Progenitor cell of endocrine pancreas (in vitro differentiated cells): ENCODE measurements around the gene CHMP4A. TPM values are rescaled to one million over a fixed set of nuclear protein-coding genes. Genes with fewer than 3 reads are reported as not detected.

Source experiments
- DNase-seq: peaks from one replicate; pipeline ENCODE4 v3.0.0; 2021; ENCODE audit warnings: low spot score; ENCODE audit not compliant: unreplicated experiment
- H3K27ac Mint-ChIP-seq: 2 replicates; pipeline ENCODE4 v1.8.0; 2021; ENCODE audit warnings: mild to moderate bottlenecking, moderate library complexity, mixed read lengths
- H3K27me3 Mint-ChIP-seq: 2 replicates; pipeline ENCODE4 v1.8.0; 2021; ENCODE audit warnings: mixed read lengths
- H3K36me3 Mint-ChIP-seq: 2 replicates; pipeline ENCODE4 v1.8.0; 2022; ENCODE audit warnings: mixed read lengths; ENCODE audit not compliant: insufficient read depth
- H3K4me1 Mint-ChIP-seq: 2 replicates; pipeline ENCODE4 v1.8.0; 2021; ENCODE audit warnings: low read depth, mixed read lengths
- H3K4me3 Mint-ChIP-seq: 2 replicates; pipeline ENCODE4 v1.8.0; 2021; ENCODE audit warnings: low read depth, mild to moderate bottlenecking, moderate library complexity, mixed read lengths
- H3K9me3 Mint-ChIP-seq: 2 replicates; pipeline ENCODE4 v1.8.0; 2021; ENCODE audit warnings: low read depth, mixed read lengths
- CTCF ChIP-seq: fragments of 200-600 bp; sonication (generic); IDR thresholded peaks from one replicate; pipeline ENCODE4 v1.5.0; 2021; ENCODE audit warnings: antibody characterized with exemption, mild to moderate bottlenecking; ENCODE audit not compliant: unreplicated experiment
- total RNA-seq: library from RNA; stranded (reverse); gene quantifications from 2 replicates; pipeline ENCODE4 v1.2.1, GENCODE V29; 2021

Gene CHMP4A
- total RNA-seq, 1 donor from 2014 or later, result 54.3 TPM

DNA sequence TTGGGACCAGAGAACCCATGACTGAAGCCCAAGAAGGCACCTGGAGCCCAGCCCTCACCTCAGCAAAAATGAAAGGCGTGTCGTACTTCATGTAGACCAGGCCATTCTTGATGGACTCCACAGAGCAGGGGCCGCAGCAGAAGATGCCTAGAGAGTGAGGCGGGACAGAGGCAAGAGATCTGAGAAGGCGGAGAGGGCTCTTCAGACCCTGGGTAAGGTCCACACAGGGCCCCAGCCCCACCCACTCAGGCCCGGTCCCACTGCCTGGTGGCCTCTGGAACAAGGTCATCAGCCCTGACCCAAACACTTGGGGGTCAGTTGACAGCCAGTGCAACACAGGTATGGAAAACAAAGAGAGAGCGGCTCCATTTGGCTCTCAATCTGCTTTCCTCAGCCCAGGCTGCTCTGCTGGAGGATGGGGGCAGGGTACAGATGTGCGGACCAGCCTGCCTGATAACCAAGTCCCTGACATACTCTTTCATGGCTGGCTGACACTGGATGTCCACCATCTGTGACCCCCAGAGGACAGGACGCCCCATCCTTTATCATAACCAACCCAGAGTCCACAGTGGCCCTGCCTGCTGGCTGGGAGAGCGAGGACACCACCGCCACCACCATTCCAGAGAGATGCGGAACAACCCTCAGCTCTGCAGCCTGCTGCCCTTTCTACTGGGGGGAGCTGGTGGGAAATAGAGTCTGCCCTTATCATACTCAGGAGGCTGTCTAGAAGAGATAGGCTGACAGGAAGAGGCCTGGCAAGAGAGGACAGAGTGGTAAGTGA lies 42.8 kb upstream of the CHMP4A start:
- no peaks in the 10 kb centered on the region for H3K27me3 Mint-ChIP-seq
- TF ChIP-seq CTCF, result no peak
- no peaks in the 10 kb centered on the region for H3K36me3 Mint-ChIP-seq
- H3K4me3 Mint-ChIP-seq, result no peak overlapping the region
- no peaks in the 10 kb centered on the region for H3K9me3 Mint-ChIP-seq
- no peak overlapping the region for H3K27ac Mint-ChIP-seq
- no peaks in the 10 kb centered on the region for H3K4me1 Mint-ChIP-seq
- DNase-seq, result no peak

DNA sequence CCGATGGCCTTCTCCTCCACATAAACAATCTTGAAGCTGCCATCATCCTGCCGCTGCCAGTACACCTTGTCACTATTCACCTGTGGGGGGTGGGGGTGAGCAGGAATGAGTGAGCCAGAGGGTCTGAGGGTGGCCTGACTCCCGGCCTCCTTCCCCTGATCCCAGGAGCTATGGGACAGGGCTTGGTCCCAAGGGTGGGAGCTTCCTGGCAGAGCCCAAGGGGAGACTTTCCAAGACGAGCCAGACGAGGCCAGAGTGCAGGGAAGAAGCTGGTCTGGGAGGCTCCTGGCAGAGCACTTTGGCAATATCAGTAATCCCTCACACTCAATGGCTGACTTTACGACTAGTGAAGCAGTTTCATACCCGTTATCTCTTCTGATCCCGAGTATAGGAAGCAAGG lies 42.1 kb upstream of the CHMP4A start:
- no peak overlapping the region for H3K27ac Mint-ChIP-seq
- H3K4me3 Mint-ChIP-seq, result no peak overlapping the region
- DNase-seq, result no peak
- H3K9me3 Mint-ChIP-seq, result no peaks in the 10 kb centered on the region
- H3K36me3 Mint-ChIP-seq, result no peaks in the 10 kb centered on the region
- no peaks in the 10 kb centered on the region for H3K4me1 Mint-ChIP-seq
- H3K27me3 Mint-ChIP-seq, result no peaks in the 10 kb centered on the region
- TF ChIP-seq CTCF, result no peak

DNA sequence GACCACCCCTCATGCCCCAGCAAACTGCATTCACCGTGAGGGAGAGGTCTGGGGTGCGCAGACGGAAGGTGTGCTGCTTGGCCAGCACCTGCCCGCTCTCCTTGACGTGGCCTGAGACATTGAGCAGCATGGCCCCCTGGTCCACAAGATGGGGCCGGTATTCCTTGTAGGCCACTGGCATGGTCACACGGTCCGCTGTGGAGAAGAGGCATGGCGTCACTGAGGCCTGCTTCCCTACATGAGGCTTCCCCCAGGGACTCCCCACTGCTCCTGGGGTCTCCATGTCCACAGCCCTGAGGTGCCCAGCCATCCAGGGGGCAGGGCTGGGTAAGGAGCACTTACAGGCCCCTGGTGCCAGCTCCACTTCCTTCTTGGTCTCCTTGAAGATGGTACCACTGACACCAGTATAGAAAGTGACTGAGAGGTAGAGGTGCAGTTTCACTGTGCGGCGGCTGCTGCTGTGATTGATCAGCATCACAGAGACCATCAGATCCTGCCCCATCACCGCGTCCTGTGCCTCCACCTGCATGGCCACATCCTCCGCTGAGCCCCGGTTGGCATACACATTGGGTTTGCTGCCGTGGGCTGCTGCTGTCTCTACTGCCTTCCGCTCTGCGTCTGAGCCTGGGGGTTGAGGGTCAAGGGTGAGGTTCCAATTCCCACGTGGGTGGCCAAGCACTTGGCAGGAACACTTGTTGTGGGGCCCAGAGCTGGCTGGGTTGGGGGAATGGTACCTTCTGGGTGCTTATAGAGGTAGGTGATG lies 41.5 kb upstream of the CHMP4A start:
- Mint-ChIP-seq H3K36me3 (no peaks in the 10 kb centered on the region), H3K4me1 (no peaks in the 10 kb centered on the region), H3K27ac (no peak overlapping the region), H3K9me3 (no peaks in the 10 kb centered on the region), H3K27me3 (no peaks in the 10 kb centered on the region), H3K4me3 (no peak overlapping the region)
- no peak for DNase-seq
- no peak for TF ChIP-seq CTCF

GRCh38 chr14:24253936-24254335 lies 40.6 kb upstream of the CHMP4A start:
- DNase-seq, result no peak
- H3K9me3 Mint-ChIP-seq, result no peaks in the 10 kb centered on the region
- no peaks in the 10 kb centered on the region for H3K36me3 Mint-ChIP-seq
- H3K27me3 Mint-ChIP-seq, result no peaks in the 10 kb centered on the region
- TF ChIP-seq CTCF, result no peak
- H3K27ac Mint-ChIP-seq, result no peak overlapping the region
- H3K4me1 Mint-ChIP-seq, result no peaks in the 10 kb centered on the region
- H3K4me3 Mint-ChIP-seq, result no peak overlapping the region

- no peak overlapping the region for H3K4me3 Mint-ChIP-seq
- no peaks in the 10 kb centered on the region for H3K4me1 Mint-ChIP-seq
- H3K27me3 Mint-ChIP-seq, result no peaks in the 10 kb centered on the region
- no peak for DNase-seq
- peak overlapping the region; percentile 49 for H3K27ac Mint-ChIP-seq
- no peaks in the 10 kb centered on the region for H3K36me3 Mint-ChIP-seq
- no peaks in the 10 kb centered on the region for H3K9me3 Mint-ChIP-seq
- no peak for TF ChIP-seq CTCF
Measured at GRCh38 chr14:24252289-24253124, 39.2 kb upstream of the CHMP4A start.
